Muscle of leg (tissue), 11 donors: ENCODE data around the gene ELMO1. TPM values are rescaled to one million over a fixed set of nuclear protein-coding genes. Genes with fewer than 3 reads are reported as not detected.

Source experiments
- DNase-seq: peaks from one replicate; pipeline ENCODE4 v3.0.0; 2013
- H3K27ac ChIP-seq: one replicate; pipeline ENCODE4 v1.5.1; 2013; ENCODE audit warnings: mild to moderate bottlenecking, low read length, control low read depth
- H3K27me3 ChIP-seq: one replicate; pipeline ENCODE4 v1.6.1; 2013; ENCODE audit warnings: low read length; ENCODE audit not compliant: control insufficient read depth, insufficient read depth
- H3K36me3 ChIP-seq: one replicate; pipeline ENCODE4 v1.6.1; 2013; ENCODE audit warnings: low read length; ENCODE audit not compliant: control insufficient read depth, insufficient read depth
- H3K4me1 ChIP-seq: one replicate; pipeline ENCODE4 v1.6.1; 2013; ENCODE audit warnings: low read length; ENCODE audit not compliant: control insufficient read depth, insufficient read depth
- H3K4me3 ChIP-seq: one replicate; pipeline ENCODE4 v1.5.1; 2013; ENCODE audit warnings: low read length, control low read depth
- H3K9me3 ChIP-seq: replicated peaks from 2 replicates; pipeline ENCODE4 v1.6.1; 2013; ENCODE audit warnings: low read depth, low read length; ENCODE audit not compliant: control insufficient read depth
- WGBS: methylation state at CpG from one replicate; pipeline ENCODE4 v1.1.5; 2013; ENCODE audit warnings: missing lambda C conversion rate; ENCODE audit not compliant: insufficient coverage; 5-methylcytosine and 5-hydroxymethylcytosine counted together
- polyA plus RNA-seq, 8 donors: library from polyadenylated mRNA; unstranded; fragments of 120-200 nt; gene quantifications; one replicate each; pipeline versions ENCODE4 v1.2.1 to v1.2.3, GENCODE V29; 2013; ENCODE audit warnings: inconsistent platforms in 1 of 8, low replicate concordance in 1 of 8; ENCODE audit not compliant: insufficient read length in 8 of 8, insufficient read depth in 1 of 8
- total RNA-seq: library from RNA; stranded (reverse); fragments of 120-200 nt; gene quantifications from one replicate; pipeline ENCODE4 v1.2.4, GENCODE V29; 2013

ELMO1 gene
- total and polyA plus RNA-seq, 9 donors: 20.3 to 40.7 (median 25.0) TPM

DNA sequence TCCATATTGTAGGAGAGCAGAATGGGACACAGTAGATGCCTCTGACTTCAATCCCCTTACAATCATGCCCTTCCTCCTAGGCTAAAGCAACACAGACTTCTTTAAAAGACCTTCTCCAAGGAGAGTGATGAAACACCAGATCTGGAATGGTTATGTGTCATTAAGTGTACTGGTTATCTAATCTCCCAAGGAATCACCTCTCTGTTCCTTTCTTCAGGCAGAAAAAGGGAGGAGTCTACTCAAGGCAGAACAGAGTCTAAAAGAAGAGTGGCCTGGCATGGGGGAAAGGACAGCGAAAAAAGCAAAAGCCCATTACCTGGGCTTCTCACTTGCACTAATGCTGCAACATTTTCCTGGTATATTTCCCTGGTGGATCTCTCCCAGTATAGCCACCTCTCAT is 2.9 kb downstream of the ELMO1 start:
- Histone ChIP-seq H3K4me1 (peaks cover 14% of the 10 kb centered on the region), H3K27ac (no peak overlapping the region)
- DNase-seq: no peak

GRCh38 chr7:37445064-37445723 is 3.5 kb downstream of the ELMO1 start:
- WGBS: 100% methylated on average over 2 of the region's 4 CpGs
- no peak overlapping the region for H3K27ac ChIP-seq

More for the DNA sequence above, 2.9 kb downstream of the ELMO1 start:
- no CpG with 5 or more reads among the region's 1 CpG for WGBS
- Histone ChIP-seq H3K27me3 (peaks cover 9% of the 10 kb centered on the region), H3K4me3 (no peak overlapping the region), H3K36me3 (no peaks in the 10 kb centered on the region), H3K9me3 (no peaks in the 10 kb centered on the region)

GRCh38 chr7:37443627-37444026 is 5.0 kb downstream of the ELMO1 start:
- no peak overlapping the region for H3K4me3 ChIP-seq
- H3K9me3 ChIP-seq: no peaks in the 10 kb centered on the region
- H3K36me3 ChIP-seq: no peaks in the 10 kb centered on the region
- DNase-seq: no peak
- WGBS: 33% methylated on average over 1 of the region's 1 CpG
- no peak overlapping the region for H3K27ac ChIP-seq
- H3K4me1 ChIP-seq: peaks cover 10% of the 10 kb centered on the region
- H3K27me3 ChIP-seq: peaks cover under 1% of the 10 kb centered on the region

More at GRCh38 chr7:37445064-37445723, 3.5 kb downstream of the ELMO1 start:
- Histone ChIP-seq H3K9me3 (no peaks in the 10 kb centered on the region), H3K36me3 (no peaks in the 10 kb centered on the region), H3K4me3 (no peak overlapping the region), H3K4me1 (peaks cover 14% of the 10 kb centered on the region), H3K27me3 (peaks cover 9% of the 10 kb centered on the region)
- peak; percentile 43 for DNase-seq

- Histone ChIP-seq H3K4me3 (no peak overlapping the region), H3K27ac (peak overlapping the region; percentile 79), H3K36me3 (no peaks in the 10 kb centered on the region), H3K9me3 (no peaks in the 10 kb centered on the region), H3K4me1 (peaks cover 8% of the 10 kb centered on the region), H3K27me3 (no peaks in the 10 kb centered on the region)
- WGBS: no CpG with 5 or more reads among the region's 4 CpGs
- no peak for DNase-seq
Measured at GRCh38 chr7:37442268-37442667, 6.4 kb downstream of the ELMO1 start.

- H3K9me3 ChIP-seq: no peaks in the 10 kb centered on the region
- H3K4me1 ChIP-seq: peaks cover 6% of the 10 kb centered on the region
- no peaks in the 10 kb centered on the region for H3K27me3 ChIP-seq
- no peak for DNase-seq
- peak overlapping the region; percentile 79 for H3K27ac ChIP-seq
- no peak overlapping the region for H3K4me3 ChIP-seq
- WGBS: 68% methylated on average over 2 of the region's 3 CpGs
- no peaks in the 10 kb centered on the region for H3K36me3 ChIP-seq
Measured at GRCh38 chr7:37441816-37442215, 6.8 kb downstream of the ELMO1 start.

GRCh38 chr7:37441386-37441760 is 7.3 kb downstream of the ELMO1 start:
- no peak overlapping the region for H3K4me3 ChIP-seq

GRCh38 chr7:37440738-37441385 is 7.8 kb downstream of the ELMO1 start:
- peaks cover 6% of the 10 kb centered on the region for H3K4me1 ChIP-seq
- no peaks in the 10 kb centered on the region for H3K27me3 ChIP-seq
- DNase-seq: peak; percentile 43
- no CpG with 5 or more reads among the region's 8 CpGs for WGBS
- H3K4me3 ChIP-seq: no peak overlapping the region
- H3K36me3 ChIP-seq: no peaks in the 10 kb centered on the region
- H3K9me3 ChIP-seq: no peaks in the 10 kb centered on the region
- peak overlapping the region; percentile 79 for H3K27ac ChIP-seq

More at GRCh38 chr7:37441386-37441760, 7.3 kb downstream of the ELMO1 start:
- H3K36me3 ChIP-seq: no peaks in the 10 kb centered on the region
- peaks cover 6% of the 10 kb centered on the region for H3K4me1 ChIP-seq
- no peak for DNase-seq
- no CpG with 5 or more reads among the region's 3 CpGs for WGBS
- peak overlapping the region; percentile 79 for H3K27ac ChIP-seq
- H3K27me3 ChIP-seq: no peaks in the 10 kb centered on the region
- H3K9me3 ChIP-seq: no peaks in the 10 kb centered on the region

DNA sequence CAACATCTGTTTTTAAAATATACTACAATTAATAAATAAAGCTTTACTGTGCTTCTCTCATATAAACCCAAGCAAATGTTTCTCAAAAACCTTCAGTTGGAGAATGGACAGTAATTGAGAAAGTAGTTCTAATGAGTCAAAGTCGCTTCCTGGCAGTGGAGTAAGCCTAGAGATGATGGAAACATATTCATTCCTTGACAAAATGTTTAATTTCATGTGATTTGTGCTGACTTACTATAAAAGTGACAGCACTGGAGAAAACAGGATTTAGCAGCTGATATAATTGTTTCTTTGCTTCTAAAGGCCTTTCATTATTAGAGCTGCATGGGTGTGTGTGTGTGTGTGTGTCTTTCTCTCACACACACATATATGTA is 9.0 kb downstream of the ELMO1 start:
- no peaks in the 10 kb centered on the region for H3K36me3 ChIP-seq
- peaks cover 6% of the 10 kb centered on the region for H3K4me1 ChIP-seq
- no CpG with 5 or more reads among the region's 1 CpG for WGBS
- H3K9me3 ChIP-seq: no peaks in the 10 kb centered on the region
- H3K27me3 ChIP-seq: no peaks in the 10 kb centered on the region
- H3K4me3 ChIP-seq: no peak overlapping the region
- DNase-seq: no peak
- no peak overlapping the region for H3K27ac ChIP-seq

GRCh38 chr7:37438906-37439652 is 9.6 kb downstream of the ELMO1 start:
- H3K4me1 ChIP-seq: peaks cover 6% of the 10 kb centered on the region
- no peaks in the 10 kb centered on the region for H3K9me3 ChIP-seq
- peak; percentile 58 for DNase-seq
- no peaks in the 10 kb centered on the region for H3K27me3 ChIP-seq
- peak overlapping the region; percentile 63 for H3K27ac ChIP-seq
- 78% methylated on average over 4 of the region's 4 CpGs for WGBS
- no peaks in the 10 kb centered on the region for H3K36me3 ChIP-seq
- H3K4me3 ChIP-seq: no peak overlapping the region

DNA sequence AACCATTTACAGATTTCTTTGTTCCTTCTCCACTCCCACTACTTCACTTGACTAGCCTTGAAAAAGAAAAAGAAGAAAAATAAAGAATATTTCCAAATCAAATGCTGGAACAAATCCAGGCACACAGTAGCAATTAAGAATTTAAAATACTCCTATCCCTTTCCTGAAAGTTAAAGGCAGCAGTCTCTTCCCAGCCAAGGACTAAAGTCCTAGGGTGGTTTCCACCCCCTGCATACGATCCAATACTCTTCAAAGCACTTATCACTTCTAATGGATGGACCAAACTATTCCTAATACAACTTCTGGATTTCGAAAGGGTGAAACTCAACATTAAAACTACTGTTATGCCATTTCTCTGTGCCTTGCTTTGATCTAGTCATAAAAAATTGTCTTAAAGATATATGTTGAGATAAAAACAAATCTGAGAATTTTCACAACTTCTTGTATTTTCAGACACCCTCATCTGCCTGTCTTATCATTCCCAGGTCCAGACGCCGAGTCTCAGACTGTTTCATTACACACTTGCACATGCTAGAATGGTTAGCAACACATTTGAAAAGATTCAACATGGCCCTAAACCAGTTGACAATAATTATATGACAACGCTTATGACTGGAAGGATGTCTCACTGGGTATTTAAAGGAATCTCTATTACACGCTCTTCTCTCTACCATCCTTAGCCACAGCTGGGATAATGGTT is 13.4 kb downstream of the ELMO1 start:
- Histone ChIP-seq H3K9me3 (no peaks in the 10 kb centered on the region), H3K27me3 (no peaks in the 10 kb centered on the region), H3K27ac (no peak overlapping the region), H3K4me1 (peaks cover 4% of the 10 kb centered on the region), H3K4me3 (no peak overlapping the region), H3K36me3 (no peaks in the 10 kb centered on the region)
- WGBS: 84% methylated on average over 4 of the region's 6 CpGs
- DNase-seq: no peak
